ENCODE results near the gene ACTN4. TPM values are rescaled to one million over a fixed set of nuclear protein-coding genes. Genes with fewer than 3 reads are reported as not detected.

The ACTN4 gene
- total RNA-seq, 1 experiment from 2014 or later, result 3,297 TPM

GRCh38 chr19:38733241-38733492 lies 85.7 kb downstream of the ACTN4 start:
- H3K9me3 ChIP-seq (ENCODE audit: control insufficient read depth, insufficient read depth, low read depth, low read length), result no peaks in the 10 kb centered on the region
- H3K27ac ChIP-seq (ENCODE audit: low read length), result peak overlapping the region; percentile 93
- peaks cover 70% of the 10 kb centered on the region for H3K4me1 ChIP-seq (ENCODE audit: control insufficient read depth, insufficient read depth, low read length)
- no peak for ATAC-seq
- H3K36me3 ChIP-seq (ENCODE audit: control insufficient read depth, insufficient read depth, low read length), result peaks cover 29% of the 10 kb centered on the region
- in situ Hi-C loops (cut with HindIII; ENCODE audit: low pct_unique_long_range_greater_than_20kb, low sequenced_read_pairs), result no loop called here
- intact Hi-C loops (cut with micrococcal nuclease; ENCODE audit: unreplicated experiment), result loop anchor here (5.0 kb wide), 2 partner anchors 99 to 199 kb away; partner anchors contain the start of genes ECH1, MRPS12 and SARS2
- H3K27me3 ChIP-seq (ENCODE audit: control insufficient read depth, insufficient read depth, low read length), result no peaks in the 10 kb centered on the region
- BruUV-seq (replicated peaks), result no TSS peak
- no peak overlapping the region for H3K4me3 ChIP-seq (ENCODE audit: low read depth in 2 of 2, low read length in 2 of 2)
- CTCF ChIA-PET, result interaction anchor here (0.6 to 2.2 kb wide), 6 partner anchors 15 to 194 kb away, joined by 3 to 10 read pairs (median 6); no protein-coding TSS in a partner anchor
- no peak for DNase-seq (ENCODE audit: low read depth, low spot score)
- POLR2A ChIA-PET, result interaction anchor here (0.5 to 0.9 kb wide), 7 partner anchors 10 to 702 kb away, joined by 3 to 9 read pairs (median 5); no protein-coding TSS in a partner anchor
- TF ChIP-seq TCF7L2 (IDR thresholded peaks at IDR 0.05; ENCODE audit: low read depth, low read length) (no peak), SIN3A (IDR thresholded peaks at IDR 0.05; ENCODE audit: borderline replicate concordance, insufficient read depth, low read depth, low read length) (no peak), POLR2AphosphoS5 (IDR thresholded peaks at IDR 0.05; ENCODE audit: low read depth, low read length) (no peak), REST (IDR thresholded peaks at IDR 0.05; ENCODE audit: insufficient read depth in 1 of 2, low read depth in 2 of 2, low read length in 1 of 2) (no peak), CTCF (IDR thresholded peaks at IDR 0.05) (no peak)

GRCh38 chr19:38733493-38734175 lies 86.2 kb downstream of the ACTN4 start:
- Histone ChIP-seq H3K9me3 (ENCODE audit: control insufficient read depth, insufficient read depth, low read depth, low read length) (no peaks in the 10 kb centered on the region), H3K4me3 (ENCODE audit: low read depth in 2 of 2, low read length in 2 of 2) (peak overlapping the region; percentile 37 to 54; a peak in 1 of 4 replicates), H3K27ac (ENCODE audit: low read length) (peak overlapping the region; percentile 93), H3K36me3 (ENCODE audit: control insufficient read depth, insufficient read depth, low read length) (peaks cover 24% of the 10 kb centered on the region), H3K27me3 (ENCODE audit: control insufficient read depth, insufficient read depth, low read length) (no peaks in the 10 kb centered on the region), H3K4me1 (ENCODE audit: control insufficient read depth, insufficient read depth, low read length) (peaks cover 66% of the 10 kb centered on the region)
- in situ Hi-C loops (cut with HindIII; ENCODE audit: low pct_unique_long_range_greater_than_20kb, low sequenced_read_pairs), result no loop called here
- no peak for DNase-seq (ENCODE audit: low read depth, low spot score)
- BruUV-seq (replicated peaks), result no TSS peak
- TF ChIP-seq SIN3A (IDR thresholded peaks at IDR 0.05; ENCODE audit: borderline replicate concordance, insufficient read depth, low read depth, low read length) (no peak; the same call in 1 of the 2 replicates), TCF7L2 (IDR thresholded peaks at IDR 0.05; ENCODE audit: low read depth, low read length) (no peak; the same call in 1 of the 2 replicates), POLR2AphosphoS5 (IDR thresholded peaks at IDR 0.05; ENCODE audit: low read depth, low read length) (peak; percentile 21), CTCF (IDR thresholded peaks at IDR 0.05) (no peak)
- ChIA-PET CTCF (interaction anchor here (0.6 to 2.2 kb wide), 8 partner anchors 10 to 197 kb away, joined by 3 to 10 read pairs (median 6); partner anchors contain the start of genes MRPS12 and SARS2), POLR2A (interaction anchor here (0.6 to 1.5 kb wide), 7 partner anchors 11 to 702 kb away, joined by 3 to 5 read pairs (median 3); no protein-coding TSS in a partner anchor)
- peak; percentile 7 for ATAC-seq
- intact Hi-C loops (cut with micrococcal nuclease; ENCODE audit: unreplicated experiment), result loop anchor here (5.0 kb wide), 2 partner anchors 99 to 199 kb away; partner anchors contain the start of genes ECH1, MRPS12 and SARS2

Data from Panc1 (cell line).